SU-DHL-6 (cell line): Measurements from ENCODE around the gene EMX1.

ENCODE experiments used
- H2AFZ ChIP-seq: fragments of 200-600 bp; sonication (generic); 2 replicates; pipeline ENCODE4 v1.6.1; 2014; ENCODE audit warnings: low read depth, mild to moderate bottlenecking, moderate library complexity, mixed read lengths, antibody characterized with exemption, low read length; ENCODE audit not compliant: severe bottlenecking
- H3F3A ChIP-seq: fragments of 200-600 bp; shearing (Covaris generic); 2 replicates; pipeline ENCODE4 v1.6.0; 2016; ENCODE audit warnings: antibody characterized with exemption, mild to moderate bottlenecking; ENCODE audit not compliant: insufficient read depth
- H3K27ac ChIP-seq: fragments of 200-600 bp; sonication (generic); 2 replicates; pipeline ENCODE4 v1.5.1; 2016; ENCODE audit warnings: low read depth, mild to moderate bottlenecking, low read length, moderate library complexity, mixed read lengths
- H3K27me3 ChIP-seq: fragments of 200-600 bp; sonication (generic), shearing (Covaris generic); 2 replicates; pipeline ENCODE4 v1.6.0; 2014; ENCODE audit warnings: mild to moderate bottlenecking, low read length
- H3K36me3 ChIP-seq: fragments of 200-600 bp; sonication (generic); 2 replicates; pipeline ENCODE4 v1.6.1; 2014; ENCODE audit warnings: mild to moderate bottlenecking, low read length, mixed read lengths
- H3K4me2 ChIP-seq: fragments of 300-600, 200-600 bp; shearing (Covaris generic), sonication (generic); 2 replicates; pipeline ENCODE4 v1.6.0; 2014; ENCODE audit warnings: low read length, low read depth, mild to moderate bottlenecking; ENCODE audit not compliant: poor library complexity, severe bottlenecking
- H3K4me3 ChIP-seq: fragments of 200-600 bp; sonication (generic); 2 replicates; pipeline ENCODE4 v1.5.1; 2014; ENCODE audit warnings: antibody characterized with exemption, low read length, mild to moderate bottlenecking, mixed read lengths; ENCODE audit not compliant: insufficient read depth, poor library complexity, severe bottlenecking
- H3K79me2 ChIP-seq: fragments of 200-600 bp; sonication (generic); 2 replicates; pipeline ENCODE4 v1.6.1; 2014; ENCODE audit warnings: mild to moderate bottlenecking, low read length, moderate library complexity; ENCODE audit not compliant: insufficient read depth
- H3K9ac ChIP-seq: fragments of 200-600 bp; sonication (generic); 2 replicates; pipeline ENCODE4 v1.7.0; 2014; ENCODE audit warnings: mild to moderate bottlenecking, low read length
- H3K9me2 ChIP-seq: fragments of 200-600 bp; sonication (generic); replicated peaks from 2 replicates; pipeline ENCODE4 v1.6.1; 2014; ENCODE audit warnings: low read length; ENCODE audit not compliant: insufficient read depth
- H3K9me3 ChIP-seq: fragments of 200-600 bp; sonication (generic); 2 replicates; pipeline ENCODE4 v1.6.1; 2014; ENCODE audit warnings: low read length, mixed read lengths; ENCODE audit not compliant: insufficient read depth
- H4K20me1 ChIP-seq: fragments of 200-600 bp; sonication (generic); 2 replicates; pipeline ENCODE4 v1.6.1; 2014; ENCODE audit warnings: low read depth, mild to moderate bottlenecking, antibody characterized with exemption, low read length, moderate library complexity, mixed read lengths
- CTCF ChIP-seq: fragments of 200-600 bp; sonication (generic); IDR thresholded peaks from one replicate; pipeline ENCODE4 v1.5.1; 2017; ENCODE audit warnings: antibody characterized with exemption, mild to moderate bottlenecking, low read length, moderate library complexity; ENCODE audit not compliant: insufficient read depth, poor library complexity, severe bottlenecking
- EZH2phosphoT487 ChIP-seq: fragments of 200-600 bp; sonication (generic), shearing (Covaris generic); conservative IDR thresholded peaks from 2 replicates; pipeline ENCODE4 v1.6.1; 2018; ENCODE audit warnings: mild to moderate bottlenecking, antibody characterized with exemption, low read length, moderate library complexity, mixed read lengths

EMX1 gene

GRCh38 chr2:72959995-72960981, 43.0 kb downstream of the EMX1 start:
- no peaks in the 10 kb centered on the region for H3K36me3 ChIP-seq
- H3K9me2 ChIP-seq, result no peaks in the 10 kb centered on the region
- H3K27me3 ChIP-seq, result no peaks in the 10 kb centered on the region
- no peaks in the 10 kb centered on the region for H3K79me2 ChIP-seq
- no peak overlapping the region for H3K9ac ChIP-seq
- TF ChIP-seq EZH2phosphoT487 (no peak), CTCF (no peak)
- no peak overlapping the region for H3K4me2 ChIP-seq
- H2AFZ ChIP-seq, result no peak overlapping the region
- H4K20me1 ChIP-seq, result no peaks in the 10 kb centered on the region
- H3K9me3 ChIP-seq, result no peaks in the 10 kb centered on the region
- no peak overlapping the region for H3K27ac ChIP-seq
- no peak overlapping the region for H3K4me3 ChIP-seq
- H3F3A ChIP-seq, result no peaks in the 10 kb centered on the region

- Histone ChIP-seq H3K9me3 (no peaks in the 10 kb centered on the region), H3K9me2 (no peaks in the 10 kb centered on the region), H2AFZ (no peak overlapping the region), H4K20me1 (no peaks in the 10 kb centered on the region), H3K36me3 (no peaks in the 10 kb centered on the region), H3K27me3 (no peaks in the 10 kb centered on the region), H3K9ac (no peak overlapping the region), H3K79me2 (no peaks in the 10 kb centered on the region), H3K27ac (no peak overlapping the region), H3K4me3 (no peak overlapping the region), H3K4me2 (no peak overlapping the region), H3F3A (no peaks in the 10 kb centered on the region)
- TF ChIP-seq CTCF (no peak), EZH2phosphoT487 (no peak)
Observed at GRCh38 chr2:72961036-72961720, 43.9 kb downstream of the EMX1 start.

GRCh38 chr2:72961853-72962468, 44.6 kb downstream of the EMX1 start:
- no peaks in the 10 kb centered on the region for H4K20me1 ChIP-seq
- no peaks in the 10 kb centered on the region for H3K27me3 ChIP-seq
- no peaks in the 10 kb centered on the region for H3K9me3 ChIP-seq
- H3K9me2 ChIP-seq, result no peaks in the 10 kb centered on the region
- H2AFZ ChIP-seq, result no peak overlapping the region
- no peak overlapping the region for H3K4me2 ChIP-seq
- H3K9ac ChIP-seq, result no peak overlapping the region
- H3K79me2 ChIP-seq, result no peaks in the 10 kb centered on the region
- TF ChIP-seq CTCF (no peak), EZH2phosphoT487 (no peak)
- no peak overlapping the region for H3K27ac ChIP-seq
- H3K4me3 ChIP-seq, result no peak overlapping the region
- H3K36me3 ChIP-seq, result no peaks in the 10 kb centered on the region
- no peaks in the 10 kb centered on the region for H3F3A ChIP-seq
